ENCODE results near the gene CDC37. TPM values are rescaled to one million over a fixed set of nuclear protein-coding genes. Genes with fewer than 3 reads are reported as not detected.
"Not testable (repeated sequence)": the region's sequence is repeated elsewhere in the genome, so short reads cannot be mapped to it uniquely, and the experiment has no call there.

The CDC37 gene
- total RNA-seq, 3 donors from 2014 or later: 141 to 213 (median 172) TPM

DNA sequence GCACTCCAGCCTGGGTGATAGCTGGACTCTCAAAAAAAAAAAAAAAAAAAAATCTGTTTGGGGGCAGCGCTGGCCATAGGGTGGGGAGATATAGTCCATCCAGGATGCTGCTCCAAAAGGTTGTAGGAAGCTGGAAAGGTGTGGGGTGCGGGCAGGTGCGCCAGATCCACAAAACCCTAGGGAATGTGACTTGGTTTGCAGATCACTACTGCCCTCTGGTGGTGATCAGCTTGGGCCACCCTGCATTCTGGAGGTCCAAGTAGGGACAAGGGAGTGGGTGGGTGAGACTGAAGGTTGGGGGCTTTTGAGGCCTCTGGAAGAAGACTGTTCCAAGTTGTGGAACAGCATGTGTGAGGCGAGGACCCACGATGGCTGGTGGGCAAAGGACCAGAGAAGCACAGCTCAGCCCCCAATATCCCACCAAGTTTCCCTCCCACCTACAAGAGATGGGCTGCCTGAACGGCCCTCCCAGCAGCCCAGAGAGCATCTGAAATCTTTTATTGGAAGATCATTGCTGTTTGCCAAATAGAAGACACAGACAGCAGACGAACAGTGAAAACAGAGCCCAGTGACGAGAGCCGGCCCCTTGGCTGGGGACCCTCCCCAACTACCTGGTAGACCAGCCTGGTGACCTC is 12.6 kb downstream of the CDC37 start:
- peak; percentile 74 to 76 for DNase-seq (ENCODE audit: low spot score in 2 of 2)
- Histone ChIP-seq H3K27ac (no peak overlapping the region), H3K27me3 (no peaks in the 10 kb centered on the region)

DNA sequence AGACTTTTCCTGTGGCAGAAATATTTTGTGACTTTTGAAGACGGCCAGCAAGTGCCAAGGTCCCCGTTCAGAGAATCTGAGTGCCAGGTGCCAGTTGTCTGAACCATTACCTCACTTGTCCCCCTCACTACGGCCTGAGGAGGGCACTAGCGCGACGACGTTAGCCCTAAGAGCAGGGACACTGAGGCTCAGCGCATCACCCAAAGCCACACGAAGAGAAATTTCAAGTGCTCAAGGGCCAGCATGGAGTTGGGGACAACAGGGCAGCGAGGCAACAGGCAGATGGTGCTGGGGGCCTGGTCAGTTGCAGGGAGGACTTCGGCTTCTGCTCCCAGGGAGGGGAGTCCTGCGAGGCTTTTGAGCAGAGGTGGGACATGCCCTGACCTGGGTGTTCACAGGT is 13.5 kb downstream of the CDC37 start:
- TF ChIP-seq POLR2A (IDR thresholded peaks at IDR 0.05) (no peak), POLR2AphosphoS5 (IDR thresholded peaks at IDR 0.05) (no peak)
- TF ChIP-seq, protein P1, sequence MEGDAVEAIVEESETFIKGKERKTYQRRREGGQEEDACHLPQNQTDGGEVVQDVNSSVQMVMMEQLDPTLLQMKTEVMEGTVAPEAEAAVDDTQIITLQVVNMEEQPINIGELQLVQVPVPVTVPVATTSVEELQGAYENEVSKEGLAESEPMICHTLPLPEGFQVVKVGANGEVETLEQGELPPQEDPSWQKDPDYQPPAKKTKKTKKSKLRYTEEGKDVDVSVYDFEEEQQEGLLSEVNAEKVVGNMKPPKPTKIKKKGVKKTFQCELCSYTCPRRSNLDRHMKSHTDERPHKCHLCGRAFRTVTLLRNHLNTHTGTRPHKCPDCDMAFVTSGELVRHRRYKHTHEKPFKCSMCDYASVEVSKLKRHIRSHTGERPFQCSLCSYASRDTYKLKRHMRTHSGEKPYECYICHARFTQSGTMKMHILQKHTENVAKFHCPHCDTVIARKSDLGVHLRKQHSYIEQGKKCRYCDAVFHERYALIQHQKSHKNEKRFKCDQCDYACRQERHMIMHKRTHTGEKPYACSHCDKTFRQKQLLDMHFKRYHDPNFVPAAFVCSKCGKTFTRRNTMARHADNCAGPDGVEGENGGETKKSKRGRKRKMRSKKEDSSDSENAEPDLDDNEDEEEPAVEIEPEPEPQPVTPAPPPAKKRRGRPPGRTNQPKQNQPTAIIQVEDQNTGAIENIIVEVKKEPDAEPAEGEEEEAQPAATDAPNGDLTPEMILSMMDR (IDR thresholded peaks at IDR 0.05): no peak
- H3K9me3 ChIP-seq: no peaks in the 10 kb centered on the region
- no peaks in the 10 kb centered on the region for H3K27me3 ChIP-seq
- H3K4me3 ChIP-seq: no peak overlapping the region
- no peaks in the 10 kb centered on the region for H3K4me1 ChIP-seq
- H3K27ac ChIP-seq: no peak overlapping the region
- intact Hi-C loops (cut with DNase I; ENCODE audit: low total_unique reads): no loop called here
- no peak for DNase-seq (ENCODE audit: low spot score in 2 of 2)
- peaks cover 2% of the 10 kb centered on the region for H3K36me3 ChIP-seq

More for the DNA sequence above, 12.6 kb downstream of the CDC37 start:
- intact Hi-C loops (cut with DNase I; ENCODE audit: low total_unique reads): no loop called here
- no peaks in the 10 kb centered on the region for H3K9me3 ChIP-seq
- no peak for TF ChIP-seq POLR2A (IDR thresholded peaks at IDR 0.05)
- TF ChIP-seq, protein P1 (IDR thresholded peaks at IDR 0.05): peak; percentile 73 to 87 (median 78)
- peak in 2 of 3 donors; percentile 16 to 23 for TF ChIP-seq POLR2AphosphoS5 (IDR thresholded peaks at IDR 0.05)
- H3K4me1 ChIP-seq: no peaks in the 10 kb centered on the region
- H3K4me3 ChIP-seq: no peak overlapping the region
- H3K36me3 ChIP-seq: peaks cover 6% of the 10 kb centered on the region

DNA sequence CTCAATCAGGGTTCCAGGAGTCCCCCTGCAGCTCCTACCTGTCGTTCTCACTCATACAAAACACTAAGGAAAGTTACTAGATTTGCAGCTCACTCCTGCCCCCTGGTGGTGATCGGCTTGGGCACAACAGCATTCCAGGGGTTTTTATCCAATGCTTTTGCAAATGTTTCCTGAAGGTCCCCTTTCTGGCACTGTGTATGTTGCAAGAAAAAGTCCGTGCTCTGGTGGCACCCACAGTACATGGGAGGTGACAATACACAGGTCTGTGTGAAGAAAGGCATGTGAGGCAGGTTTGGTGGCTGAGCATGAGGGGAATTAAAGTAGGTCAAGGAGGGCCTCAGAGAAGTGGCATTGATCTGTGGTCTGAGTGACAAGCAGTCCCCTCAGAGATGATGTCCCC is 14.4 kb downstream of the CDC37 start:
- Histone ChIP-seq H3K4me1 (no peaks in the 10 kb centered on the region), H3K9me3 (no peaks in the 10 kb centered on the region), H3K27me3 (no peaks in the 10 kb centered on the region), H3K4me3 (no peak overlapping the region), H3K27ac (no peak overlapping the region), H3K36me3 (no peaks in the 10 kb centered on the region)
- intact Hi-C loops (cut with DNase I; ENCODE audit: low total_unique reads): loop anchor here (1.0 kb wide), 1 partner anchor 120 kb away; no protein-coding TSS in a partner anchor
- DNase-seq (ENCODE audit: low spot score in 2 of 2): peak; percentile 79 to 92
- TF ChIP-seq POLR2AphosphoS5 (IDR thresholded peaks at IDR 0.05): no peak
- TF ChIP-seq POLR2A (IDR thresholded peaks at IDR 0.05): no peak
- TF ChIP-seq, protein P1 (IDR thresholded peaks at IDR 0.05): peak; percentile 91 to 95 (median 91)

DNA sequence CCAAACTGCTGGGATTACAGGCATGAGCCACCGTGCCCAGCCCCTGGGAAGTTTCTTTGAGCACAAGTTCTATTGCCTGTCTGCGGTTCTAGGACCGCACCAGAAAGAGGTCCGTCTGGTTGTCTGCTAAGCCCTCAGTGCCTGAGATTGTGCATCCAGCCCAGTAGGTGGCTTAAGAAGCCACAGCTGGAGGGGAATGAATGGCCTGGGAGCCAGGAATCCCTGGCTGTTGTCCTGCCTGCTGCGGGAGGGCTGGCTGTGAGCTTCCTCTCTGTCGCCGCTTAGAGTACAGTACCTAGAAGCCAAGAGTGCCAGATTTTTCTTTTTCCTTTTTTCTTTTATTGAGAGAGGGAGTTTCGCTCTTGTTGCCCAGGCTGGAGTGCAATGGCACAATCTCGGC is 18.8 kb downstream of the CDC37 start:
- no peak for DNase-seq (ENCODE audit: low spot score in 2 of 2)
- Histone ChIP-seq H3K4me1 (no peaks in the 10 kb centered on the region), H3K9me3 (no peaks in the 10 kb centered on the region), H3K27ac (no peak overlapping the region), H3K36me3 (no peaks in the 10 kb centered on the region), H3K4me3 (no peak overlapping the region), H3K27me3 (no peaks in the 10 kb centered on the region)
- intact Hi-C loops (cut with DNase I; ENCODE audit: low total_unique reads): no loop called here
- no peak for TF ChIP-seq POLR2AphosphoS5 (IDR thresholded peaks at IDR 0.05)
- TF ChIP-seq, protein P1 (IDR thresholded peaks at IDR 0.05): no peak
- no peak for TF ChIP-seq POLR2A (IDR thresholded peaks at IDR 0.05)

DNA sequence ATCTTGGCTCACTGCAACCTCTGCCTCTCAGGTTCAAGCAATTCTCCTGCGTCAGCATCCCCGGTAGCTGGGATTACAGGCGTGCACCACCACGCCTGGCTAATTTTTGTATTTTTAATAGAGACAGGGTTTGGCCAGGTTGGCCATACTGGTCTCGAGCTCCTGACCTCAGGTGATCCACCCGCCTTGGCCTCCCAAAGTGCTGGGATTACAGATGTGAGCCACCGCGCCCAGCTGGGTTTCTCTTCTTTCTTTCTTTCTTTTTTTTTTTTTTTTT is 20.2 kb downstream of the CDC37 start:
- H3K9me3 ChIP-seq; H3K4me3 ChIP-seq; intact Hi-C loops (cut with DNase I; ENCODE audit: low total_unique reads); H3K36me3 ChIP-seq; H3K4me1 ChIP-seq; DNase-seq (ENCODE audit: low spot score in 2 of 2); H3K27ac ChIP-seq; H3K27me3 ChIP-seq: not testable (repeated sequence)

Measured in breast epithelium (tissue), 4 donors.